Measurements from ENCODE around the gene VKORC1L1.
"Not testable (repeated sequence)": the region's sequence is repeated elsewhere in the genome, so short reads cannot be mapped to it uniquely, and the experiment has no call there.

DNA sequence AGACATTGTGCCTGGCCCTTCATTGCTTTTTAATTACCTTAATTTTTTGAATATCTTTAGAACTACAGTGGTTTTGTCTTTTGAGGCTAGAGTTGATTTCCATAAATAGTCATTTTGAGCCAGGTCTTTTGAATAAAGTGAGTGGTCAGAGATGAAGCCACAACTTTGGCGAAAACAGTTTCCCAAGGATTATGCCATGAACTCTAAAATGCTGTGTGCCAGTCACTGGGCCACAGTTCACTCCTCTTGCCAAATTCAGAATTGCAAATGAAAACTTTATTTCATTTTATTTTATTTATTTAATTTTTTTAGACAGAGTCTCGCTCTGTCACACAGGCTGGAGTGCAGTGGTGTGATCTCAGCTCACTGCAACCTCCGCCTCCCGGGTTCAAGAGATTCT, 14.2 kb upstream of the VKORC1L1 start:
- TF ChIP-seq, protein P1, sequence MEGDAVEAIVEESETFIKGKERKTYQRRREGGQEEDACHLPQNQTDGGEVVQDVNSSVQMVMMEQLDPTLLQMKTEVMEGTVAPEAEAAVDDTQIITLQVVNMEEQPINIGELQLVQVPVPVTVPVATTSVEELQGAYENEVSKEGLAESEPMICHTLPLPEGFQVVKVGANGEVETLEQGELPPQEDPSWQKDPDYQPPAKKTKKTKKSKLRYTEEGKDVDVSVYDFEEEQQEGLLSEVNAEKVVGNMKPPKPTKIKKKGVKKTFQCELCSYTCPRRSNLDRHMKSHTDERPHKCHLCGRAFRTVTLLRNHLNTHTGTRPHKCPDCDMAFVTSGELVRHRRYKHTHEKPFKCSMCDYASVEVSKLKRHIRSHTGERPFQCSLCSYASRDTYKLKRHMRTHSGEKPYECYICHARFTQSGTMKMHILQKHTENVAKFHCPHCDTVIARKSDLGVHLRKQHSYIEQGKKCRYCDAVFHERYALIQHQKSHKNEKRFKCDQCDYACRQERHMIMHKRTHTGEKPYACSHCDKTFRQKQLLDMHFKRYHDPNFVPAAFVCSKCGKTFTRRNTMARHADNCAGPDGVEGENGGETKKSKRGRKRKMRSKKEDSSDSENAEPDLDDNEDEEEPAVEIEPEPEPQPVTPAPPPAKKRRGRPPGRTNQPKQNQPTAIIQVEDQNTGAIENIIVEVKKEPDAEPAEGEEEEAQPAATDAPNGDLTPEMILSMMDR (IDR thresholded peaks at IDR 0.05 in 2 of 3, conservative IDR thresholded peaks at IDR 0.05 in 1 of 3; ENCODE audit: insufficient read depth in 2 of 3, low read depth in 1 of 3, low read length in 3 of 3): not testable (repeated sequence)
- TF ChIP-seq GTF2F1 (IDR thresholded peaks at IDR 0.05; ENCODE audit: low read depth, low read length): not testable (repeated sequence)
- TF ChIP-seq, protein P2, sequence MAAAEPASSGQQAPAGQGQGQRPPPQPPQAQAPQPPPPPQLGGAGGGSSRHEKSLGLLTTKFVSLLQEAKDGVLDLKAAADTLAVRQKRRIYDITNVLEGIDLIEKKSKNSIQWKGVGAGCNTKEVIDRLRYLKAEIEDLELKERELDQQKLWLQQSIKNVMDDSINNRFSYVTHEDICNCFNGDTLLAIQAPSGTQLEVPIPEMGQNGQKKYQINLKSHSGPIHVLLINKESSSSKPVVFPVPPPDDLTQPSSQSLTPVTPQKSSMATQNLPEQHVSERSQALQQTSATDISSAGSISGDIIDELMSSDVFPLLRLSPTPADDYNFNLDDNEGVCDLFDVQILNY (CRISPR knock-in tag; IDR thresholded peaks at IDR 0.05): not testable (repeated sequence)
